ENCODE data around the gene CHST15.

CHST15 gene

GRCh38 chr10:124059551-124059950, 33.8 kb downstream of the CHST15 start:
- Histone ChIP-seq H3K27me3 (ENCODE audit: control insufficient read depth, insufficient read depth, low read length, poor library complexity, severe bottlenecking) (no peaks in the 10 kb centered on the region), H3K4me3 (ENCODE audit: insufficient read depth, low read depth, low read length) (no peak overlapping the region), H3K36me3 (ENCODE audit: control insufficient read depth, insufficient read depth, low read length) (no peaks in the 10 kb centered on the region), H3K27ac (ENCODE audit: insufficient read depth, low read depth, low read length, poor library complexity, severe bottlenecking) (no peak overlapping the region), H3K4me1 (ENCODE audit: control insufficient read depth, insufficient read depth, low read length) (no peaks in the 10 kb centered on the region), H3K9me3 (ENCODE audit: control insufficient read depth, low read length) (no peaks in the 10 kb centered on the region)
- 95% methylated on average over 12 of the region's 12 CpGs for WGBS, 2 experiments

GRCh38 chr10:124058346-124059003, 34.9 kb downstream of the CHST15 start:
- Histone ChIP-seq H3K4me3 (ENCODE audit: insufficient read depth, low read depth, low read length) (no peak overlapping the region), H3K27ac (ENCODE audit: insufficient read depth, low read depth, low read length, poor library complexity, severe bottlenecking) (no peak overlapping the region), H3K27me3 (ENCODE audit: control insufficient read depth, insufficient read depth, low read length, poor library complexity, severe bottlenecking) (no peaks in the 10 kb centered on the region), H3K36me3 (ENCODE audit: control insufficient read depth, insufficient read depth, low read length) (no peaks in the 10 kb centered on the region), H3K4me1 (ENCODE audit: control insufficient read depth, insufficient read depth, low read length) (no peaks in the 10 kb centered on the region), H3K9me3 (ENCODE audit: control insufficient read depth, low read length) (no peaks in the 10 kb centered on the region)
- 93 to 94% methylated on average over 8 of the region's 8 CpGs for WGBS, 2 experiments

GRCh38 chr10:124057601-124058000, 35.8 kb downstream of the CHST15 start:
- no peaks in the 10 kb centered on the region for H3K27me3 ChIP-seq (ENCODE audit: control insufficient read depth, insufficient read depth, low read length, poor library complexity, severe bottlenecking)
- no peak overlapping the region for H3K4me3 ChIP-seq (ENCODE audit: insufficient read depth, low read depth, low read length)
- H3K27ac ChIP-seq (ENCODE audit: insufficient read depth, low read depth, low read length, poor library complexity, severe bottlenecking), result no peak overlapping the region
- 82 to 85% methylated on average over 6 of the region's 6 CpGs for WGBS, 2 experiments
- H3K9me3 ChIP-seq (ENCODE audit: control insufficient read depth, low read length), result no peaks in the 10 kb centered on the region
- no peaks in the 10 kb centered on the region for H3K36me3 ChIP-seq (ENCODE audit: control insufficient read depth, insufficient read depth, low read length)
- H3K4me1 ChIP-seq (ENCODE audit: control insufficient read depth, insufficient read depth, low read length), result no peaks in the 10 kb centered on the region

GRCh38 chr10:124056337-124056980, 36.9 kb downstream of the CHST15 start:
- Histone ChIP-seq H3K27me3 (ENCODE audit: control insufficient read depth, insufficient read depth, low read length, poor library complexity, severe bottlenecking) (no peaks in the 10 kb centered on the region), H3K9me3 (ENCODE audit: control insufficient read depth, low read length) (no peaks in the 10 kb centered on the region), H3K27ac (ENCODE audit: insufficient read depth, low read depth, low read length, poor library complexity, severe bottlenecking) (no peak overlapping the region), H3K4me3 (ENCODE audit: insufficient read depth, low read depth, low read length) (no peak overlapping the region), H3K4me1 (ENCODE audit: control insufficient read depth, insufficient read depth, low read length) (no peaks in the 10 kb centered on the region), H3K36me3 (ENCODE audit: control insufficient read depth, insufficient read depth, low read length) (no peaks in the 10 kb centered on the region)
- 94% methylated on average over 29 of the region's 29 CpGs for WGBS, 2 experiments

- WGBS, 2 experiments, result 61 to 62% methylated on average over 2 of the region's 2 CpGs
- H3K4me3 ChIP-seq (ENCODE audit: insufficient read depth, low read depth, low read length), result no peak overlapping the region
- no peak overlapping the region for H3K27ac ChIP-seq (ENCODE audit: insufficient read depth, low read depth, low read length, poor library complexity, severe bottlenecking)
- no peaks in the 10 kb centered on the region for H3K27me3 ChIP-seq (ENCODE audit: control insufficient read depth, insufficient read depth, low read length, poor library complexity, severe bottlenecking)
- no peaks in the 10 kb centered on the region for H3K4me1 ChIP-seq (ENCODE audit: control insufficient read depth, insufficient read depth, low read length)
- no peaks in the 10 kb centered on the region for H3K9me3 ChIP-seq (ENCODE audit: control insufficient read depth, low read length)
- H3K36me3 ChIP-seq (ENCODE audit: control insufficient read depth, insufficient read depth, low read length), result no peaks in the 10 kb centered on the region
These were observed 39.4 kb downstream of the CHST15 start for GRCh38 chr10:124053971-124054370.

- Histone ChIP-seq H3K4me1 (ENCODE audit: control insufficient read depth, insufficient read depth, low read length) (peaks cover 10% of the 10 kb centered on the region), H3K36me3 (ENCODE audit: control insufficient read depth, insufficient read depth, low read length) (no peaks in the 10 kb centered on the region), H3K9me3 (ENCODE audit: control insufficient read depth, low read length) (no peaks in the 10 kb centered on the region), H3K27ac (ENCODE audit: insufficient read depth, low read depth, low read length, poor library complexity, severe bottlenecking) (no peak overlapping the region), H3K4me3 (ENCODE audit: insufficient read depth, low read depth, low read length) (no peak overlapping the region), H3K27me3 (ENCODE audit: control insufficient read depth, insufficient read depth, low read length, poor library complexity, severe bottlenecking) (no peaks in the 10 kb centered on the region)
- WGBS, 2 experiments, result 85 to 94% methylated on average over 10 of the region's 10 CpGs
These were observed 40.8 kb downstream of the CHST15 start for GRCh38 chr10:124052561-124052960.

GRCh38 chr10:124050021-124051015, 43.1 kb downstream of the CHST15 start:
- Histone ChIP-seq H3K9me3 (ENCODE audit: control insufficient read depth, low read length) (no peaks in the 10 kb centered on the region), H3K27ac (ENCODE audit: insufficient read depth, low read depth, low read length, poor library complexity, severe bottlenecking) (no peak overlapping the region), H3K36me3 (ENCODE audit: control insufficient read depth, insufficient read depth, low read length) (no peaks in the 10 kb centered on the region), H3K4me3 (ENCODE audit: insufficient read depth, low read depth, low read length) (no peak overlapping the region), H3K27me3 (ENCODE audit: control insufficient read depth, insufficient read depth, low read length, poor library complexity, severe bottlenecking) (no peaks in the 10 kb centered on the region), H3K4me1 (ENCODE audit: control insufficient read depth, insufficient read depth, low read length) (peaks cover 10% of the 10 kb centered on the region)
- 92 to 95% methylated on average over 17 of the region's 17 CpGs for WGBS, 2 experiments

- Histone ChIP-seq H3K27me3 (ENCODE audit: control insufficient read depth, insufficient read depth, low read length, poor library complexity, severe bottlenecking) (no peaks in the 10 kb centered on the region), H3K36me3 (ENCODE audit: control insufficient read depth, insufficient read depth, low read length) (no peaks in the 10 kb centered on the region)
- WGBS, 2 experiments, result 94 to 97% methylated on average over 4 to 5 of the region's 5 CpGs
These were observed 43.9 kb downstream of the CHST15 start for GRCh38 chr10:124049484-124049883.

GRCh38 chr10:124048371-124049290, 44.8 kb downstream of the CHST15 start:
- no peak overlapping the region for H3K27ac ChIP-seq (ENCODE audit: insufficient read depth, low read depth, low read length, poor library complexity, severe bottlenecking)
- no peaks in the 10 kb centered on the region for H3K27me3 ChIP-seq (ENCODE audit: control insufficient read depth, insufficient read depth, low read length, poor library complexity, severe bottlenecking)
- H3K4me1 ChIP-seq (ENCODE audit: control insufficient read depth, insufficient read depth, low read length), result peaks cover 10% of the 10 kb centered on the region
- H3K9me3 ChIP-seq (ENCODE audit: control insufficient read depth, low read length), result no peaks in the 10 kb centered on the region
- WGBS, 2 experiments, result 82% methylated on average over 19 of the region's 19 CpGs
- no peak overlapping the region for H3K4me3 ChIP-seq (ENCODE audit: insufficient read depth, low read depth, low read length)
- no peaks in the 10 kb centered on the region for H3K36me3 ChIP-seq (ENCODE audit: control insufficient read depth, insufficient read depth, low read length)

More at GRCh38 chr10:124049484-124049883, 43.9 kb downstream of the CHST15 start:
- no peak overlapping the region for H3K4me3 ChIP-seq (ENCODE audit: insufficient read depth, low read depth, low read length)
- no peak overlapping the region for H3K27ac ChIP-seq (ENCODE audit: insufficient read depth, low read depth, low read length, poor library complexity, severe bottlenecking)
- H3K9me3 ChIP-seq (ENCODE audit: control insufficient read depth, low read length), result no peaks in the 10 kb centered on the region
- peaks cover 10% of the 10 kb centered on the region for H3K4me1 ChIP-seq (ENCODE audit: control insufficient read depth, insufficient read depth, low read length)
